ENCODE measurements around the gene RCN2.
"Not testable (repeated sequence)": the region's sequence is repeated elsewhere in the genome, so short reads cannot be mapped to it uniquely, and the experiment has no call there.

Gene RCN2

DNA sequence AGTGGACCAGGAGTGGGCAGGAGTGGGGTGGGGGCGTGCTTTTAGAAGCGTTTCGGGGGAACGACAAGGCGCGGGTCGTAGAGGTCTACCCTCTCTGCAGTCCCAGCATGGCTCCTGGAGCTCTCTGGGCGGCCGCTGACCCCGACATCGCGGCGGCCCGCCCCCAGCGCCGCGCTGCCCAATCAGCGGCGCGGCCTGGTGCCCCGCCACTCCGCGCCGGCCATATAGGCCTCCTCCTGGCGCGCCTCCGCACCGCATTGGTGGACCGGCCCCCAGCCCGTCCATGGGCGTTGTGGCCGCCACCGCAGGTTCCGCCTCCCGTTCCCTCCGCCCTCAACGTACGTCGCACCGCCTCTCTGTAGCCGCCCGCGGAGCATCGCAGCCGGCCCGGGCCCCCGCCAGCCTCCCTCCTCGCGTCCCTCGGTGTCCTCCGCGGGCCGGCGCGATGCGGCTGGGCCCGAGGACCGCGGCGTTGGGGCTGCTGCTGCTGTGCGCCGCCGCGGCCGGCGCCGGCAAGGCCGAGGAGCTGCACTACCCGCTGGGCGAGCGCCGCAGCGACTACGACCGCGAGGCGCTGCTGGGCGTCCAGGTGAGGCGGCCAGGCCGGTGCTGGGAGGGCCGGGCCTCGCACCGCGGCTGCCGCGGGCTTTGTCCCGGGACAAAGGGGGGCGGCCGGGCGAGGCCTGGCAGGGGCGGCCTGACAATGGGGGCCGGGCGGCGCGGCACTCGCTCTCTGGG, at the start of gene RCN2:
Gene RCN2 (plus strand): TSS at position 353 of the 738 bp plus-strand sequence. CDS start 93 bp downstream, at position 446.
- DNase-seq = peak; percentile 97

GRCh38 chr15:76885212-76885611, 46.3 kb upstream of the RCN2 start:
- DNase-seq = no peak

DNA sequence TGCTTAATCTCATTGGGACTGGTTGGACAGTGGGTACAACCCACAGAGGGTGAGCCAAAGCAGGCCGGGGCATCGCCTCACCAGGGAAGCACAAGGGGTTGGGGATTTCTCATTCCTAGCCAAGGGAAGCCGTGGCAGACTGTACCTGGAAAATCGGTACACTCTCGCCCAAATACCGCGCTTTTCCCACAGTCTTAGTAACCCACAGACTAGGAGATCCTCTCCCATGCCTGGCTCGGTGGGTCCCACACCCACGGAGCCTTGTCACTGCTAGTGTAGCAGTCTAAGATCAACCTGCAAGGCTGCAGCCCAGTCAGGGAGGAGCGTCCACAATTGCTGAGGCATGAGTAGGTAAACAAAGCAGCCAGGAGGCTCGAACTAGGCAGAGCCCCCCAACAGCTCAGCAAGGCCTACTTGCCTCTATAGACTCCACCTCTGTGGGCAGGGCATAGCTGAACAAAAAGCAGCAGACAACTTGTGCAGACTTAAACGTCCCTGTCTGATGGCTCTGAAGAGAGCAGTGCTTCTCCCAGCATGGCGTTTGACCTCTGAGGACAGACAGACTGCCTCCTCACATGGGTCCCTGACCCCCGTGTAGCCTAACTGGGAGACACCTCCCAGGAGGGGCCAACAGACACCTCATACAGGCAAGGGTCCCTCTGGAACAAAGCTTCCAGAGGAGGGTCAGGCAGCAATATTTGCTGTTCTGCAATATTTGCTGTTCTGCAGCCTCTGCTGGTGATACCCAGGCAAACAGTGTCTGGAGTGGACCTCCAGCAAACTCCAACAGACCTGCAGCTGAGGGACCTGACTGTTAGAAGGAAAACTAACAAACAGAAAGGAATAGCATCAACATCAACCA, 44.0 kb upstream of the RCN2 start:
- DNase-seq = not testable (repeated sequence)

DNA sequence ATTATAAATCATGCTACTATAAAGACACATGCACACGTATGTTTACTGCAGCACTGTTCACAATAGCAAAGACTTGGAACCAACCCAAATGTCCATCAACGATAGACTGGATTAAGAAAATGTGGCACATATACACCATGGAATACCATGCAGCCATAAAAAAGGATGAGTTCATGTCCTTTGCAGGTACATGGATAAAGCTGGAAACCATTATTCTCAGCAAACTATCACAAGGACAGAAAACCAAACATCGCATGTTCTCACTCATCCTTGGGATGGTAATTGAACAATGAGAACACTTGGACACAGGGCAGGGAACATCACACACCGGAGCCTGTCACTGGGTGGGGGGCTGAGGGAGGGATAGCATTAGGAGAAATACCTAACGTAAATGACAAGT, 38.7 kb upstream of the RCN2 start:
- DNase-seq = not testable (repeated sequence)

GRCh38 chr15:76894174-76894573, 37.4 kb upstream of the RCN2 start:
- no peak for DNase-seq

DNA sequence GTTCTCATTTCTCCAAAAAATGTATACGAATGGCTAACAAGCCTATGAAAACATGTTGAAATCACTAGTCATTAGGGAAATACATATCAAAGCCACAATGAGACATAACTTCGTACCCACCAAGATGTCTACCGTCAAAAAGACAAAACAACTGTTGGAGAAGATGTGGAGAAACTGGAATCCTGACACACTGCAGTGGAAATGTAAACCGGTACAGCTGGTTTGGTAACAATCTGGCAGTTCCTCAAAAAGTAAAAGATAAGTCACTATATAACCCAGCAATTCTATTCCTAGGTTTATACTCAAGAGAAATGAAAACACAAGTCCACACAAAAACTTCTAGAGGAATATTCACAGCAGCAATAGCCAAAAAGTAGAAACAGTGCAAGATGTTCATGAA, 33.4 kb upstream of the RCN2 start:
- no peak for DNase-seq

DNA sequence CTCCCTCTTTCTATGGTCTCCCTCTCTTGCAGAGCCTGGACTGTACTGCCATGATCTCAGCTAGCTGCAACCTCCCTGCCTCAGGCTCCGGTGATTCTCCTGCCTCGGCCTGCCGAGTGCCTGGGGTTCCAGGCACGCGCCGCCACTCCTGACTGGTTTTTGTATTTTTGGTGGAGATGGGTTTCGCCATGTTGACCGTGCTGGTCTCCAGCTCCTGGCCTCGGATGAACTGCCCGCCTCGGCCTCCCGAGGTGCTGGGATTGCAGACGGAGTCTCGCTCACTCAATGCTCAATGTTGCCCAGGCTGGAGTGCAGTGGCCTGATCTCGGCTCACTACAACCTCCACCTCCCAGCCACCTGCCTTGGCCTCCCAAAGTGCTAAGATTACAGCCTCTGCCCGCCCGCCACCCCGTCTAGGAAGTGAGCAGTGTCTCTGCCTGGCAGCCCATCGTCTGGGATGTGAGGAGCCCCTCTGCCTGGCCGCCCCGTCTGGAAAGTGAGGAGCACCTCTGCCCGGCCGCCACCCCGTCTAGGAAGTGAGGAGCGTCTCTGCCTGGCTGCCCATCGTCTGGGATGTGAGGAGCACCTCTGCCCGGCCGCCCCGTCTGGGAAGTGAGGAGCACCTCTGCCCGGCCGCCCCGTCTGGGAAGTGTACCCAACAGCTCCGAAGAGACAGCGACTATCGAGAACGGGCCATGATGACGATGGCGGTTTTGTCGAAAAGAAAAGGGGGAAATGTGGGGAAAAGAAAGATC, 32.2 kb upstream of the RCN2 start:
- DNase-seq = not testable (repeated sequence)

DNA sequence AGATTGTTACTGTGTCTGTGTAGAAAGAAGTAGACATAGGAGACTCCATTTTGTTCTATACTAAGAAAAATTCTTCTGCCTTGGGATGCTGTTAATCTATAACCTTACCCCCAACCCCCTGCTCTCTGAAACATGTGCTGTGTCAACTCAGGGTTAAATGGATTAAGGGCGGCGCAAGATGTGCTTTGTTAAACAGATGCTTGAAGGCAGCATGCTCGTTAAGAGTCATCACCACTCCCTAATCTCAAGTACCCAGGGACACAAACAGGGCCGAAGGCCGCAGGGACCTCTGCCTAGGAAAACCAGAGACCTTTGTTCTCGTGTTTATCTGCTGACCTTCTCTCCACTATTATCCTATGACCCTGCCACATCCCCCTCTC, 31.6 kb upstream of the RCN2 start:
- DNase-seq = not testable (repeated sequence)

DNA sequence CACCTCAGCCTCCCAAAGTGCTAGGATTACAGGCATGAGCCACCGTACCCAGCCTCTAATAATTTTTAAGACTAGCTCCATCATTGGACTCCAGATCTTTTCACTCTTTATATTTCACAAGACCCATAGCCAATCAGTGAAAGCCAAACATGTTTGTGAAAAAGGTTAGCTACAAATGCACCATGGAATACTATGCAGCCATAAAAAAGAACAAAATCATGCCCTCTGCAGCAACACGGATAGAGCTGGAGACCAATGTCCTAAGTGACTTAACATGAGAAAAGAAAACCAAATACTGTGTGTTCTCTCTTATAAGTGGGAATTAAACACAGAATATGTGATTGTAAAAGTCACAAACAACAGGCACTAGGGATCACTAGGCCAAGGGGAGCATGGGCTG, 29.6 kb upstream of the RCN2 start:
- no peak for DNase-seq

- DNase-seq = no peak
These were observed 28.3 kb upstream of the RCN2 start for GRCh38 chr15:76903251-76903681.

- DNase-seq = no peak
These were observed 27.0 kb upstream of the RCN2 start for GRCh38 chr15:76904461-76905012.

GRCh38 chr15:76905013-76905839, 26.3 kb upstream of the RCN2 start, which contains the start of gene SCAPER:
Gene SCAPER (minus strand): TSS chr15:76905340. CDS start chr15:76883817, 21,523 bp downstream.
- DNase-seq = peak; percentile 87

- no peak for DNase-seq
These were observed 25.7 kb upstream of the RCN2 start for GRCh38 chr15:76905855-76906254.

DNA sequence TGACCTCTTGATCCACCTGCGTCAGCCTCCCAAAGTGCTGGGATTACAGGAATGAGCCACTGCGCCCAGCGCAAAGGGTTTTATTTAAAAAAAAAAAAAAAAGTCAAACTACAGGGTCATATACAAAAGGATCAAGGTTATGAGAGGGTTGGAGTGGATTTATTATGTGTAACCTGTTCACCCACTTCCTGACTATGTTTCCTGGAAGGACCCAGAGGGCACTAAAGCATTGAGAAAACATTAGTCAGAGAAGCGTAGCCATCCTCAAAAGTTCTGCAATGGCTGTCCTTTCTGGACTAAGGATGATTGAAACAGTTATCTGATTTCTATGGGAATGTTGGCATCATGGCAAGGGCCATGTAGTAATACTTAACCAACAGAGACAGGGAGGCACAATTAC, 19.1 kb upstream of the RCN2 start:
- DNase-seq = no peak

GRCh38 chr15:76913737-76914136, 17.8 kb upstream of the RCN2 start:
- no peak for DNase-seq

DNA sequence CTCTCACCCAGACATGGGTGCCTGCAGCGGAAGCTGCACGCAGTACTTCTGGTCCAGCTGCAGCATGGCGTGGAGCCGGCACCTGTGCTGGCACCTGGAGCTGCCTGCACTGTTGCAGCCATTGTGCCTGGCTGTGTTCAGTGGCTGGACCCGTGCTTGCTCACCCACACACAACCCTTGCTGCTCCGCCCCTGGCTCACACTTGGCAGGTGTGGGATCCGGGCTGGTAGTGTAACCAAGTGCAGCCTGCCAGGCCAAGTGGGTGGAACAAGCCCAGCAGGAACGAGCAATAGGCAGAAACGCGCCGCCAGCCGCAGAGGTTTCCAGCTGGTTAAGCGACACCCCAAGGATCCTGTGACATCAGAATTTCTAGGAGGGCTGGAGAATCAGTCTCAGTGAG, 15.2 kb upstream of the RCN2 start:
- no peak for DNase-seq

DNA sequence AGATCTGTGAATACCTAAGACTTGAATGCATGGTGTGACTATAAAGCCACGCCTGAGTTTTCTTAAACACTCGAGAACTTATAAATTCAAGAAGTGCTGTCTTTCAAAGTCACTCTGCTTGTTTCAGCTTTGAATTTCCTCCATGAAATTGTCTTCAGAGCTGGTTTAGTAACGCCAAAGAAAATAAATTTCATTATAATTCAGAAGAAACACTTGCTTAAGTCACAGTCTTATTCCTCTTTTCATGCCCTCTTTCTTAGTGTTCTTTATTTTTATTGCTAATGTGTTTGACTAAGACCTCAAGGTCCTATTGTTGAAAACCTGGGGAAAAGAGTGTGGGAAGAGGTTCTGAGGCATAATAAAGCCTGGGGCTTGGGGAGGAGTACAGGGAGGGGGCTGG, 3.3 kb upstream of the RCN2 start:
- DNase-seq = no peak

DNA sequence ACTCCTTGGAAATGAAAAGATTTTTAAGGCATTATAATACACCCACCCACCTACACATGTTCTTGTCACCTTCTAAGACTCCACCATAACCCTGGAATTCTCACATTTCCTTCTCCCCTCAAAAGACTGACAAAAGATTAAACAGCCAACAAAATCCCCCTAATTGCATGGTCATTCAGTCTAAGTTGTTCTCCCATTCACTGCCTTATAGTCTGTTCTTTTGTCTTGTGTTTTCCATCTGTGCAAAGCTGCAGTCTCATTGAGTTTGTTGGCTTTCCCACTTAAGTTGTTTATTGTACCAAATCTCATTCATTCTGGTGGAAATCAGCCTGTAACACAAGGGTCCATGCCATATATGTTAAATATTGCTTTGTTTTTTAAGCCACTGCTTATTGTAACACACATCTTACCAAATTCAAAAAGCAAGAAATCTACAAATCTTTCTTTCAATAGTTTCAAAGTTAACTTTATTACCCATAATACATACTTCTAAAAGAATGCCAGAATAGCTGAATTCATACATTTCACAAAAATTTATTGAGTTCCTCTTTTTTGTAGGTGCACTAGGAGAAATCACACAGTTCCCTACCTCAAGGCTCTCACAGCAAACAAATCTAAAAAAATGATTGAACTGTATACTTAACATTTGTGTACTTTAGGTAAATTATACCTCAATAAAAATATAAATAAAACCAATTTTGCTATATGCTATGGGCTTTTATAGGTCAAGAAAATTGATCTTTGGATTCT, 2.4 kb upstream of the RCN2 start:
- DNase-seq = no peak

GRCh38 chr15:76930831-76931396, 635 bp upstream of the RCN2 start:
- no peak for DNase-seq

GRCh38 chr15:76932135-76932966, 802 bp downstream of the RCN2 start:
- no peak for DNase-seq
